ENCODE results near the gene UGT1A5. TPM values are rescaled to one million over a fixed set of nuclear protein-coding genes. Genes with fewer than 3 reads are reported as not detected.

UGT1A5 gene
- not detected for total RNA-seq
- polyA plus RNA-seq (2013, experiment 1 of 2): not detected
- not detected for polyA plus RNA-seq (2013, experiment 2 of 2)
- long read RNA-seq, experiment 1: 0 reads
- long read RNA-seq, experiment 2: 0 reads
- long read RNA-seq, experiment 3: 0 reads
- long read RNA-seq, experiment 4: 0 reads

DNA sequence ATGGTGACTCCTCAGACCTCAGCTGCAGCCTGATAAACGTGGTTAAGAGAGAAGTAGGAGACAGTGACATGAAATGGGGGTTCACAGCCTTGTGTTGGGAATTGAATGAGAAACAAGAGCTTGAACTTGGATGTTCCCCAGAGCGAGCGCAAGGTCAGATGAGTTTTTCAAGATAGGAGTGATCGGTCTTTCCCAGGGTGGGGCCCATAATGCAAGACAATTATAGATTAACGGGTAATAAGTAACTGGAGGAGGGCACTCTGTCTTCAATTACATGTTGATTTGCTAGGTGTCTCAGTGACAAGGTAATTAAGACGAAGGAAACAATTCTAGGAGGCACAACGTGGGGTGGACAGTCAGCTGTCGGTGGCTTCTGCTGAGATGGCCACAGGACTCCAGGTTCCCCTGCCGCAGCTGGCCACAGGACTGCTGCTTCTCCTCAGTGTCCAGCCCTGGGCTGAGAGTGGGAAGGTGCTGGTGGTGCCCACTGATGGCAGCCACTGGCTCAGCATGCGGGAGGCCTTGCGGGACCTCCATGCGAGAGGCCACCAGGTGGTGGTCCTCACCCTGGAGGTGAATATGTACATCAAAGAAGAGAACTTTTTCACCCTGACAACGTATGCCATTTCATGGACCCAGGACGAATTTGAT, at the start of gene UGT1A5:
Gene UGT1A5, plus strand, starts transcription at position 297 of the 651 bp plus-strand sequence. Its CDS starts 85 bp downstream, at position 382.
- no peak for DNase-seq
- no peak within 1 kb of the TSS for H3K4me3 Mint-ChIP-seq
- Histone ChIP-seq H3K4me1 (ENCODE audit: control insufficient read depth, insufficient read depth, low read length) (no peaks in the 10 kb centered on the region), H3K27ac (ENCODE audit: low read depth, low read length) (no peak within 1 kb of the TSS), H3K9ac (ENCODE audit: extremely low read depth, low read length, poor library complexity, severe bottlenecking) (no peak within 1 kb of the TSS), H3K4me3 (ENCODE audit: low read length) (no peak within 1 kb of the TSS), H3K27me3 (ENCODE audit: control insufficient read depth, insufficient read depth, low read length, poor library complexity, severe bottlenecking) (no peaks in the 10 kb centered on the region), H3K9me3 (ENCODE audit: control insufficient read depth, low read length) (no peaks in the 10 kb centered on the region), H3K36me3 (ENCODE audit: control insufficient read depth, insufficient read depth, low read length) (no peaks in the 10 kb centered on the region)
- H3K9me3 Mint-ChIP-seq: no peaks in the 10 kb centered on the region
- H3K27ac Mint-ChIP-seq: no peak within 1 kb of the TSS
- peaks cover 13% of the 10 kb centered on the region for H3K27me3 Mint-ChIP-seq (ENCODE audit: insufficient read depth)
- no peaks in the 10 kb centered on the region for H3K36me3 Mint-ChIP-seq (ENCODE audit: low read depth)
- TF ChIP-seq, protein P1, sequence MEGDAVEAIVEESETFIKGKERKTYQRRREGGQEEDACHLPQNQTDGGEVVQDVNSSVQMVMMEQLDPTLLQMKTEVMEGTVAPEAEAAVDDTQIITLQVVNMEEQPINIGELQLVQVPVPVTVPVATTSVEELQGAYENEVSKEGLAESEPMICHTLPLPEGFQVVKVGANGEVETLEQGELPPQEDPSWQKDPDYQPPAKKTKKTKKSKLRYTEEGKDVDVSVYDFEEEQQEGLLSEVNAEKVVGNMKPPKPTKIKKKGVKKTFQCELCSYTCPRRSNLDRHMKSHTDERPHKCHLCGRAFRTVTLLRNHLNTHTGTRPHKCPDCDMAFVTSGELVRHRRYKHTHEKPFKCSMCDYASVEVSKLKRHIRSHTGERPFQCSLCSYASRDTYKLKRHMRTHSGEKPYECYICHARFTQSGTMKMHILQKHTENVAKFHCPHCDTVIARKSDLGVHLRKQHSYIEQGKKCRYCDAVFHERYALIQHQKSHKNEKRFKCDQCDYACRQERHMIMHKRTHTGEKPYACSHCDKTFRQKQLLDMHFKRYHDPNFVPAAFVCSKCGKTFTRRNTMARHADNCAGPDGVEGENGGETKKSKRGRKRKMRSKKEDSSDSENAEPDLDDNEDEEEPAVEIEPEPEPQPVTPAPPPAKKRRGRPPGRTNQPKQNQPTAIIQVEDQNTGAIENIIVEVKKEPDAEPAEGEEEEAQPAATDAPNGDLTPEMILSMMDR (conservative IDR thresholded peaks at IDR 0.05): no peak
- 92% methylated on average over 11 to 14 of the region's 14 CpGs for WGBS, 2 experiments (ENCODE audit: insufficient coverage in 1 of 2, insufficient read length in 1 of 2)
- peaks cover 5% of the 10 kb centered on the region for H3K4me1 Mint-ChIP-seq

DNA sequence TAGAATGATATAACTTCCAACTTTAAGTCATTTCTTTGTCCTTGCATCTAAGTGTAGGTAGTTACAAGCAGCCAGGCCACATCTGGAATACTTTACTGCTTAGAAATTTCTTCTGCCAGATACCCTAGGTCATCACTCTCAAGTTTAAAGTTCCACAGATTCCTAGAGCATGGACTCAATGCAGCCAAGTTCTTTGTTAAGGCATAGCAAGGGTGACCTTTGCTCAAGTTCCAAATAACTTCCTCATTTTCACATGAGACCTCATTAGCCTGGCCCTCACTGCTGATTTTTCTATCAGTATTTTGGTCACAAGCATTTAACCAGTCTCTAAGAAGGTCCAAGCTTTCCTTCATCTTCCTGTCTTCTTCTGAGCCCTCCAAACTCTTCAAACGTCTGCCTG, 48.8 kb upstream of the UGT1A5 start:
- H3K9me3 ChIP-seq (ENCODE audit: control insufficient read depth, low read length): no peaks in the 10 kb centered on the region
- Mint-ChIP-seq H3K36me3 (ENCODE audit: low read depth) (no peaks in the 10 kb centered on the region), H3K27ac (no peak overlapping the region), H3K4me3 (no peak overlapping the region), H3K4me1 (no peaks in the 10 kb centered on the region), H3K9me3 (peaks cover 7% of the 10 kb centered on the region), H3K27me3 (ENCODE audit: insufficient read depth) (peaks cover 12% of the 10 kb centered on the region)
- H3K4me1 ChIP-seq (ENCODE audit: control insufficient read depth, insufficient read depth, low read length): no peaks in the 10 kb centered on the region
- WGBS, 2 experiments (ENCODE audit: insufficient coverage in 1 of 2, insufficient read length in 1 of 2): 61 to 100% methylated on average over 1 of the region's 1 CpG
- TF ChIP-seq, protein P1 (conservative IDR thresholded peaks at IDR 0.05): no peak
- no peak for DNase-seq
- H3K27me3 ChIP-seq (ENCODE audit: control insufficient read depth, insufficient read depth, low read length, poor library complexity, severe bottlenecking): peaks cover 14% of the 10 kb centered on the region
- no peak overlapping the region for H3K9ac ChIP-seq (ENCODE audit: extremely low read depth, low read length, poor library complexity, severe bottlenecking)
- no peak overlapping the region for H3K4me3 ChIP-seq (ENCODE audit: low read length)
- H3K27ac ChIP-seq (ENCODE audit: low read depth, low read length): no peak overlapping the region
- no peaks in the 10 kb centered on the region for H3K36me3 ChIP-seq (ENCODE audit: control insufficient read depth, insufficient read depth, low read length)

DNA sequence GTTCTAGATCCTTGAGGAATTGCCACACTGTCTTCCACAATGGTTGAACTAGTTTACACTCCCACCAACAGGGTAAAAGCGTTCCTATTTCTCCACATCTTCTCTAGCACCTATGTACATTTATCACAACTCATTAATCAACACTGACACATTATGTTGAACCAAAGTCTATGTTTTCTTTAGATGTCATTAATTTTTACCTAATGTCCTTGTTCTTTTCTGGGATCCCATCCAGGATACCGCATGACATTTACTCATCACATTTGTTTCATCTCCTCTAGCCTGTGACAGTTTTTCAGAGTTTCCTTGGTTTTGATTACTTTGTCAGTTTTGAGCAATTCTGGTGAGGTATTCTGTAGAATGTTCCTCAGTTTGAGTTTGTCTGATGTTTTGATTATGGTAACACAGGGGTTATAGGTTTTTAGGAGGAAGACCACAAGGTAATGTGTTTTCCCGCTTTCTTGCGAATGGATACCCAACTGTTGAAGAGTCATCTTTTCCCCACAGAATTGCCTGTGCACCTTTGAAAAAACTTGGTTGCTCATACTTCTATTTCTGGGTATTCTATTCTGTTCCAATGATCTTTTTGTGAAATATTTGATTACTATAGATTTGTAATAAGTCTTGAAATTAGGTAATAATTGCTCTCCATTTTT, 44.0 kb upstream of the UGT1A5 start:
- no peaks in the 10 kb centered on the region for H3K9me3 ChIP-seq (ENCODE audit: control insufficient read depth, low read length)
- no peaks in the 10 kb centered on the region for H3K4me1 ChIP-seq (ENCODE audit: control insufficient read depth, insufficient read depth, low read length)
- no peak overlapping the region for H3K9ac ChIP-seq (ENCODE audit: extremely low read depth, low read length, poor library complexity, severe bottlenecking)
- H3K27ac Mint-ChIP-seq: no peak overlapping the region
- H3K4me3 Mint-ChIP-seq: no peak overlapping the region
- H3K9me3 Mint-ChIP-seq: peaks cover 4% of the 10 kb centered on the region
- no peaks in the 10 kb centered on the region for H3K4me1 Mint-ChIP-seq
- H3K36me3 ChIP-seq (ENCODE audit: control insufficient read depth, insufficient read depth, low read length): no peaks in the 10 kb centered on the region
- no peak overlapping the region for H3K27ac ChIP-seq (ENCODE audit: low read depth, low read length)
- TF ChIP-seq, protein P1 (conservative IDR thresholded peaks at IDR 0.05): no peak
- no peak overlapping the region for H3K4me3 ChIP-seq (ENCODE audit: low read length)
- no peaks in the 10 kb centered on the region for H3K36me3 Mint-ChIP-seq (ENCODE audit: low read depth)
- no peak for DNase-seq
- H3K27me3 Mint-ChIP-seq (ENCODE audit: insufficient read depth): peaks cover 12% of the 10 kb centered on the region
- WGBS, 2 experiments (ENCODE audit: insufficient coverage in 1 of 2, insufficient read length in 1 of 2): 92 to 100% methylated on average over 1 to 4 of the region's 4 CpGs
- no peaks in the 10 kb centered on the region for H3K27me3 ChIP-seq (ENCODE audit: control insufficient read depth, insufficient read depth, low read length, poor library complexity, severe bottlenecking)

All from endodermal cell (in vitro differentiated cells).